DOHH2 (cell line): ENCODE data around the gene FGGY.

Experiments used
- H3F3A ChIP-seq: fragments of 200-600 bp; sonication (generic), shearing (Covaris generic); 2 replicates; pipeline ENCODE4 v1.6.0; 2016; ENCODE audit warnings: antibody characterized with exemption, mild to moderate bottlenecking; ENCODE audit not compliant: control insufficient read depth, insufficient read depth
- H3K27ac ChIP-seq: fragments of 200-600 bp; sonication (generic); 2 replicates; pipeline ENCODE4 v1.5.1; 2014; ENCODE audit warnings: low read depth, mild to moderate bottlenecking, low read length, moderate library complexity
- H3K27me3 ChIP-seq: fragments of 200-600 bp; sonication (generic); 2 replicates; pipeline ENCODE4 v1.6.1; 2014; ENCODE audit warnings: mild to moderate bottlenecking, low read length, mixed read lengths; ENCODE audit not compliant: control insufficient read depth
- H3K36me3 ChIP-seq: fragments of 200-600 bp; sonication (generic); 2 replicates; pipeline ENCODE4 v1.6.1; 2014; ENCODE audit warnings: mild to moderate bottlenecking, low read length, moderate library complexity, mixed read lengths; ENCODE audit not compliant: control insufficient read depth
- H3K4me1 ChIP-seq: fragments of 200-600 bp; sonication (generic); 2 replicates; pipeline ENCODE4 v1.6.1; 2014; ENCODE audit warnings: mild to moderate bottlenecking, low read length, mixed read lengths; ENCODE audit not compliant: control insufficient read depth
- H3K4me2 ChIP-seq: fragments of 200-600 bp; sonication (generic); 2 replicates; pipeline ENCODE4 v1.6.0; 2014; ENCODE audit warnings: mild to moderate bottlenecking, low read length, moderate library complexity
- H3K4me3 ChIP-seq: fragments of 200-600 bp; sonication (generic); 2 replicates; pipeline ENCODE4 v1.5.1; 2014; ENCODE audit warnings: mild to moderate bottlenecking, low read length, mixed read lengths
- H3K79me2 ChIP-seq: fragments of 200-600 bp; sonication (generic); 2 replicates; pipeline ENCODE4 v1.6.1; 2014; ENCODE audit warnings: mild to moderate bottlenecking, low read length, mixed read lengths; ENCODE audit not compliant: control insufficient read depth
- H3K9me2 ChIP-seq: fragments of 200-600 bp; sonication (generic); replicated peaks from 2 replicates; pipeline ENCODE4 v1.6.1; 2014; ENCODE audit warnings: mild to moderate bottlenecking, low read length, mixed read lengths; ENCODE audit not compliant: control insufficient read depth
- H3K9me3 ChIP-seq: fragments of 200-600 bp; sonication (generic); 2 replicates; pipeline ENCODE4 v1.6.1; 2014; ENCODE audit warnings: antibody characterized with exemption, low read length, mixed read lengths; ENCODE audit not compliant: control insufficient read depth, insufficient read depth
- H4K20me1 ChIP-seq: fragments of 200-600 bp; sonication (generic); 2 replicates; pipeline ENCODE4 v1.6.0; 2014; ENCODE audit warnings: low read depth, mild to moderate bottlenecking, antibody characterized with exemption, low read length, moderate library complexity; ENCODE audit not compliant: control insufficient read depth, insufficient read depth
- EZH2phosphoT487 ChIP-seq: fragments of 200-600 bp; sonication (generic); IDR thresholded peaks from 2 replicates; pipeline ENCODE4 v1.6.1; 2017; ENCODE audit warnings: borderline replicate concordance, mild to moderate bottlenecking, antibody characterized with exemption, low read length, moderate library complexity, mixed read lengths
- TF ChIP-seq, protein P1 (sequence below): fragments of 200-600 bp; sonication (generic); IDR thresholded peaks from one replicate; pipeline ENCODE4 v1.5.1; 2014; ENCODE audit warnings: antibody characterized with exemption, mild to moderate bottlenecking, low read depth, low read length; ENCODE audit not compliant: poor library complexity, severe bottlenecking

The FGGY gene

GRCh38 chr1:59673573-59674450 lies 376.9 kb downstream of the FGGY start:
- Histone ChIP-seq H3K4me3 (no peak overlapping the region), H3K27ac (no peak overlapping the region), H3K9me2 (no peaks in the 10 kb centered on the region), H4K20me1 (no peaks in the 10 kb centered on the region), H3K9me3 (no peaks in the 10 kb centered on the region), H3K27me3 (no peaks in the 10 kb centered on the region), H3K4me2 (no peak overlapping the region), H3K79me2 (no peaks in the 10 kb centered on the region), H3F3A (no peaks in the 10 kb centered on the region), H3K36me3 (no peaks in the 10 kb centered on the region), H3K4me1 (no peaks in the 10 kb centered on the region)
- TF ChIP-seq, protein P1, sequence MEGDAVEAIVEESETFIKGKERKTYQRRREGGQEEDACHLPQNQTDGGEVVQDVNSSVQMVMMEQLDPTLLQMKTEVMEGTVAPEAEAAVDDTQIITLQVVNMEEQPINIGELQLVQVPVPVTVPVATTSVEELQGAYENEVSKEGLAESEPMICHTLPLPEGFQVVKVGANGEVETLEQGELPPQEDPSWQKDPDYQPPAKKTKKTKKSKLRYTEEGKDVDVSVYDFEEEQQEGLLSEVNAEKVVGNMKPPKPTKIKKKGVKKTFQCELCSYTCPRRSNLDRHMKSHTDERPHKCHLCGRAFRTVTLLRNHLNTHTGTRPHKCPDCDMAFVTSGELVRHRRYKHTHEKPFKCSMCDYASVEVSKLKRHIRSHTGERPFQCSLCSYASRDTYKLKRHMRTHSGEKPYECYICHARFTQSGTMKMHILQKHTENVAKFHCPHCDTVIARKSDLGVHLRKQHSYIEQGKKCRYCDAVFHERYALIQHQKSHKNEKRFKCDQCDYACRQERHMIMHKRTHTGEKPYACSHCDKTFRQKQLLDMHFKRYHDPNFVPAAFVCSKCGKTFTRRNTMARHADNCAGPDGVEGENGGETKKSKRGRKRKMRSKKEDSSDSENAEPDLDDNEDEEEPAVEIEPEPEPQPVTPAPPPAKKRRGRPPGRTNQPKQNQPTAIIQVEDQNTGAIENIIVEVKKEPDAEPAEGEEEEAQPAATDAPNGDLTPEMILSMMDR = no peak

DNA sequence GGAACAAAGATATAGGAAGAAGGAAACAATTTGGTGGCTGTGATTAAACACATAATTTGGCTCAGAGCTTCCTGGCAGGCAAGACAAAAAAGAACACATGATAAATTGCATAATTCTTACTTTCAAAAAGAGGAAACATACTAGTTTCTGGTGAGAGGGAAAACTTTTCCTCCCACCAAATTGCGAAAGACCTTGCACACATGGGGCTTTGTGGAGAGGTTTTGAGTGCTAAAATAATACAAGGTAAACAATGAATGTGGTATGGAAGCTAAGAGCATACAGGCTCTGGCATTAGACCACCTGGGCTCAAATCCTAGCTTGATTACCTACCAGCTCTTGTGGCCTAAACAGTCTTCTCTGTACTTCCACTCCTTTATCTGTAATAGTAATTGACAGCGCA lies 377.7 kb downstream of the FGGY start:
- no peaks in the 10 kb centered on the region for H4K20me1 ChIP-seq
- H3K9me3 ChIP-seq = no peaks in the 10 kb centered on the region
- TF ChIP-seq EZH2phosphoT487 = no peak
- TF ChIP-seq, protein P1 = no peak
- H3F3A ChIP-seq = no peaks in the 10 kb centered on the region
- no peaks in the 10 kb centered on the region for H3K36me3 ChIP-seq
- no peak overlapping the region for H3K4me3 ChIP-seq
- H3K79me2 ChIP-seq = no peaks in the 10 kb centered on the region
- no peak overlapping the region for H3K27ac ChIP-seq
- no peaks in the 10 kb centered on the region for H3K4me1 ChIP-seq
- no peaks in the 10 kb centered on the region for H3K9me2 ChIP-seq
- no peak overlapping the region for H3K4me2 ChIP-seq
- H3K27me3 ChIP-seq = no peaks in the 10 kb centered on the region

DNA sequence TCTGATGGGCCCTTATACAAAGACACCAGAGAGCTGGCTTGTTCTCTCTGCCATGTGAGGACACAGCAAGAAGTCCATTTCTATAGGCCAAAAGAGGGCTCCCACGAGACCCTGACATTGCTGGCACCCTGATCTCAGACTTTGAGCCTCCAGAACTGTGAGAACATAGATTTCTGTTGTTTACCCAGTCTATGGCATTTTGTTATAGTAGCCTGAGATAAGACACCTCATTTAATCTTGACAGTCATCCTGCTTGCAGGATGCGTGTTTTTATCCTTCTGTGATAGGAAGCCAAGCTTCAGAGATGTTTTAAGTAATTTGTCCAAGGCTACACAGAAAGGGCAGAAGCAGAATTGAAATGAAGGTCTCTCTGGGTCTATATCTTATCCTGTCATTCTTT lies 379.0 kb downstream of the FGGY start:
- no peak overlapping the region for H3K4me3 ChIP-seq
- H3K4me1 ChIP-seq = no peaks in the 10 kb centered on the region
- no peaks in the 10 kb centered on the region for H3K9me2 ChIP-seq
- no peak overlapping the region for H3K27ac ChIP-seq
- TF ChIP-seq EZH2phosphoT487 = no peak
- TF ChIP-seq, protein P1 = no peak
- H3F3A ChIP-seq = no peaks in the 10 kb centered on the region
- H3K9me3 ChIP-seq = no peaks in the 10 kb centered on the region
- no peaks in the 10 kb centered on the region for H3K79me2 ChIP-seq
- no peak overlapping the region for H3K4me2 ChIP-seq
- H4K20me1 ChIP-seq = no peaks in the 10 kb centered on the region
- H3K27me3 ChIP-seq = no peaks in the 10 kb centered on the region
- no peaks in the 10 kb centered on the region for H3K36me3 ChIP-seq
